Measurements from ENCODE around the gene FREM3.
"Not testable (repeated sequence)": the region's sequence is repeated elsewhere in the genome, so short reads cannot be mapped to it uniquely, and the experiment has no call there.

Gene FREM3

GRCh38 chr4:143700416-143701352 lies at the start of gene FREM3:
Gene FREM3, minus strand, starts transcription at chr4:143700675. Its CDS starts 0 bp downstream, at chr4:143700675.
- DNase-seq = no peak

- DNase-seq = no peak
Measured at GRCh38 chr4:143745874-143746273, 45.4 kb upstream of the FREM3 start.

GRCh38 chr4:143743591-143743990 lies 43.1 kb upstream of the FREM3 start:
- no peak for DNase-seq

GRCh38 chr4:143742834-143743233 lies 42.4 kb upstream of the FREM3 start:
- DNase-seq = no peak

GRCh38 chr4:143736861-143737260 lies 36.4 kb upstream of the FREM3 start:
- DNase-seq = no peak

- DNase-seq = not testable (repeated sequence)
Measured at GRCh38 chr4:143736061-143736460, 35.6 kb upstream of the FREM3 start.

- no peak for DNase-seq
Measured at GRCh38 chr4:143728166-143728565, 27.7 kb upstream of the FREM3 start.

GRCh38 chr4:143726714-143727113 lies 26.2 kb upstream of the FREM3 start:
- DNase-seq = no peak

- DNase-seq = no peak
Measured at GRCh38 chr4:143721317-143721716, 20.8 kb upstream of the FREM3 start.

GRCh38 chr4:143718748-143719147 lies 18.3 kb upstream of the FREM3 start:
- not testable (repeated sequence) for DNase-seq

- no peak for DNase-seq
Measured at GRCh38 chr4:143713955-143714625, 13.6 kb upstream of the FREM3 start.

GRCh38 chr4:143713553-143713952 lies 13.1 kb upstream of the FREM3 start:
- no peak for DNase-seq

GRCh38 chr4:143712155-143712550 lies 11.7 kb upstream of the FREM3 start:
- DNase-seq = no peak

- DNase-seq = no peak
Measured at GRCh38 chr4:143711543-143712154, 11.2 kb upstream of the FREM3 start.

- no peak for DNase-seq
Measured at GRCh38 chr4:143701365-143701764, 890 bp upstream of the FREM3 start.

- no peak for DNase-seq
Measured at GRCh38 chr4:143700046-143700415, 444 bp downstream of the FREM3 start.

- DNase-seq = no peak
Measured at GRCh38 chr4:143699331-143700045, 987 bp downstream of the FREM3 start.

GRCh38 chr4:143693856-143694255 lies 6.6 kb downstream of the FREM3 start:
- DNase-seq = no peak

- no peak for DNase-seq
Measured at GRCh38 chr4:143692241-143692640, 8.2 kb downstream of the FREM3 start.

- no peak for DNase-seq
Measured at GRCh38 chr4:143679434-143679833, 21.0 kb downstream of the FREM3 start.

GRCh38 chr4:143673629-143674028 lies 26.8 kb downstream of the FREM3 start:
- DNase-seq = not testable (repeated sequence)

- no peak for DNase-seq
Measured at GRCh38 chr4:143668930-143669552, 31.4 kb downstream of the FREM3 start.

GRCh38 chr4:143667461-143667860 lies 33.0 kb downstream of the FREM3 start:
- DNase-seq = peak; percentile 71

All from NCI-H226 (cell line).